Measurements from ENCODE around the gene PRCP.

PRCP gene

GRCh38 chr11:82829101-82829500 lies 71.1 kb downstream of the PRCP start:
- POLR2A ChIA-PET = no interaction called here
- CTCF ChIA-PET = interaction anchor here (1.5 kb wide), 2 partner anchors 11 to 53 kb away, joined by 3 to 4 read pairs; no protein-coding TSS in a partner anchor
- no peak for DNase-seq (ENCODE audit: extremely low spot score)
- no peak for TF ChIP-seq CTCF (IDR thresholded peaks at IDR 0.05; ENCODE audit: control extremely low read depth, extremely low read depth, low read depth, missing control alignments)

GRCh38 chr11:82828472-82828871 lies 71.8 kb downstream of the PRCP start:
- POLR2A ChIA-PET = no interaction called here
- CTCF ChIA-PET = interaction anchor here (0.6 to 1.5 kb wide), 3 partner anchors 11 to 52 kb away, joined by 3 to 4 read pairs (median 3); no protein-coding TSS in a partner anchor
- DNase-seq (ENCODE audit: extremely low spot score) = no peak
- no peak for TF ChIP-seq CTCF (IDR thresholded peaks at IDR 0.05; ENCODE audit: control extremely low read depth, extremely low read depth, low read depth, missing control alignments)

GRCh38 chr11:82826526-82826925 lies 73.7 kb downstream of the PRCP start:
- DNase-seq (ENCODE audit: extremely low spot score) = no peak
- TF ChIP-seq CTCF (IDR thresholded peaks at IDR 0.05; ENCODE audit: control extremely low read depth, extremely low read depth, low read depth, missing control alignments) = no peak
- ChIA-PET POLR2A (no interaction called here), CTCF (interaction anchor here (1.5 kb wide), 1 partner anchor 24 kb away, joined by 4 read pairs; no protein-coding TSS in a partner anchor)

GRCh38 chr11:82823647-82824619 lies 76.3 kb downstream of the PRCP start:
- no peak for TF ChIP-seq CTCF (IDR thresholded peaks at IDR 0.05; ENCODE audit: control extremely low read depth, extremely low read depth, low read depth, missing control alignments)
- DNase-seq (ENCODE audit: extremely low spot score) = no peak
- CTCF ChIA-PET = interaction anchor here (0.9 to 1.9 kb wide), 6 partner anchors 10 to 77 kb away, joined by 3 to 6 read pairs (median 4); no protein-coding TSS in a partner anchor
- POLR2A ChIA-PET = no interaction called here

- ChIA-PET CTCF (no interaction called here), POLR2A (no interaction called here)
- no peak for DNase-seq (ENCODE audit: extremely low spot score)
- TF ChIP-seq CTCF (IDR thresholded peaks at IDR 0.05; ENCODE audit: control extremely low read depth, extremely low read depth, low read depth, missing control alignments) = no peak
Measured at GRCh38 chr11:82818409-82819043, 81.7 kb downstream of the PRCP start.

- no peak for TF ChIP-seq CTCF (IDR thresholded peaks at IDR 0.05; ENCODE audit: control extremely low read depth, extremely low read depth, low read depth, missing control alignments)
- CTCF ChIA-PET = no interaction called here
- POLR2A ChIA-PET = no interaction called here
- DNase-seq (ENCODE audit: extremely low spot score) = no peak
Measured at GRCh38 chr11:82815406-82815805, 84.8 kb downstream of the PRCP start.
